HUDEP-2 (cell line): ENCODE results near the gene HIPK2.

Source experiments
- DNase-seq, 76 experiments: peaks; one replicate each; lab custom pipeline; 2025; ENCODE audit not compliant: unreplicated experiment in 76 of 76; lab: John Stamatoyannopoulos, UW

Gene HIPK2

GRCh38 chr7:139574618-139575337 lies 203.0 kb downstream of the HIPK2 start:
- no peak for DNase-seq

GRCh38 chr7:139573871-139574270 lies 203.9 kb downstream of the HIPK2 start:
- DNase-seq: no peak

GRCh38 chr7:139572704-139573385 lies 205.0 kb downstream of the HIPK2 start:
- no peak for DNase-seq

GRCh38 chr7:139572071-139572470 lies 205.7 kb downstream of the HIPK2 start:
- DNase-seq: no peak

GRCh38 chr7:139571651-139572050 lies 206.1 kb downstream of the HIPK2 start:
- DNase-seq: no peak

GRCh38 chr7:139571190-139571589 lies 206.6 kb downstream of the HIPK2 start:
- DNase-seq: no peak

GRCh38 chr7:139570626-139571025 lies 207.2 kb downstream of the HIPK2 start:
- DNase-seq: no peak

GRCh38 chr7:139570119-139570518 lies 207.7 kb downstream of the HIPK2 start:
- no peak for DNase-seq

GRCh38 chr7:139568813-139569490 lies 208.8 kb downstream of the HIPK2 start:
- no peak for DNase-seq

GRCh38 chr7:139568346-139568675 lies 209.5 kb downstream of the HIPK2 start:
- DNase-seq: no peak

- DNase-seq: no peak
Measured at GRCh38 chr7:139567647-139568345, 210.0 kb downstream of the HIPK2 start.

- DNase-seq: no peak
Measured at GRCh38 chr7:139566736-139567646, 210.8 kb downstream of the HIPK2 start.

GRCh38 chr7:139566075-139566474 lies 211.7 kb downstream of the HIPK2 start:
- no peak for DNase-seq

GRCh38 chr7:139563856-139564255 lies 213.9 kb downstream of the HIPK2 start:
- DNase-seq: no peak

- no peak for DNase-seq
Measured at GRCh38 chr7:139562961-139563565, 214.7 kb downstream of the HIPK2 start.

- no peak for DNase-seq
Measured at GRCh38 chr7:139562491-139562890, 215.3 kb downstream of the HIPK2 start.

- no peak for DNase-seq
Measured at GRCh38 chr7:139560678-139561077, 217.1 kb downstream of the HIPK2 start.

GRCh38 chr7:139560199-139560598 lies 217.6 kb downstream of the HIPK2 start:
- DNase-seq: no peak

GRCh38 chr7:139559364-139560105 lies 218.3 kb downstream of the HIPK2 start:
- DNase-seq: no peak
